Measurements from ENCODE around the gene CHST5. TPM values are rescaled to one million over a fixed set of nuclear protein-coding genes. Genes with fewer than 3 reads are reported as not detected.

CHST5 gene
- total and polyA plus RNA-seq, 8 donors = 0.09 to 1.6 (median 0.65) TPM

DNA sequence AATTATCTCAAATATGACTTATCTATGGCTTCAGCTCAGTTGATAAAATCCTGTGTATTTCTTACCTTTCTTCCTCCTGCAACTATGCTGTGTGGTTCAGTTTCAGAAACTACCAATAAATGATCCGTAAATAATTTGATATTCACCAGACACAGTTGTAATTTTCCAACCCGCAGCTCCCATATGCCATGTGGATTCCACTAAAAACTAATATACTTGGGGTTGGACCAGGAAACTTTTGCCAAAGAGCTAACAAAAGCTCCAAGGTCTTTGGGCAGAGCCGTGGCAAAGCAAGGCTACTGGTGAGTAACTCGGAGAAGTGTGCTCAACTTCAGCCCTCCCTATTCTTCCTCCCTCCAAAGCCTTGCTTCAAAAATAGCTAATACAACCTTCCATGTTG lies 38.4 kb downstream of the CHST5 start:
- ATAC-seq = no peak
- no peaks in the 10 kb centered on the region for H3K36me3 ChIP-seq
- H3K27ac ChIP-seq = no peak overlapping the region
- H3K4me3 ChIP-seq = no peak overlapping the region
- H3K9me3 ChIP-seq = no peaks in the 10 kb centered on the region
- peaks cover 0 to 37% of the 10 kb centered on the region in 2 donors for H3K27me3 ChIP-seq
- peaks cover 2 to 11% of the 10 kb centered on the region in 2 donors for H3K4me1 ChIP-seq
- TF ChIP-seq CTCF (IDR thresholded peaks at IDR 0.05) = no peak
- no peak for DNase-seq
- intact Hi-C loops (cut with DNase I) = no loop called here

- Histone ChIP-seq H3K36me3 (no peaks in the 10 kb centered on the region), H3K4me3 (peak within 1 kb of the TSS; percentile 24 to 27), H3K9me3 (no peaks in the 10 kb centered on the region), H3K4me1 (peaks cover 2 to 11% of the 10 kb centered on the region in 2 donors), H3K27ac (no peak within 1 kb of the TSS), H3K27me3 (peaks cover 0 to 48% of the 10 kb centered on the region in 2 donors)
- intact Hi-C loops (cut with DNase I) = no loop called here
- peak; percentile 76 for ATAC-seq
- TF ChIP-seq CTCF (IDR thresholded peaks at IDR 0.05) = no peak
- DNase-seq = peak in 1 of 4 donors; percentile 79
Observed at GRCh38 chr16:75495076-75495674, 40.7 kb downstream of the CHST5 start, which contains the start of gene CHST6. Gene CHST6 (minus strand): TSS chr16:75495441. CDS start chr16:75479828, 15,613 bp downstream.

DNA sequence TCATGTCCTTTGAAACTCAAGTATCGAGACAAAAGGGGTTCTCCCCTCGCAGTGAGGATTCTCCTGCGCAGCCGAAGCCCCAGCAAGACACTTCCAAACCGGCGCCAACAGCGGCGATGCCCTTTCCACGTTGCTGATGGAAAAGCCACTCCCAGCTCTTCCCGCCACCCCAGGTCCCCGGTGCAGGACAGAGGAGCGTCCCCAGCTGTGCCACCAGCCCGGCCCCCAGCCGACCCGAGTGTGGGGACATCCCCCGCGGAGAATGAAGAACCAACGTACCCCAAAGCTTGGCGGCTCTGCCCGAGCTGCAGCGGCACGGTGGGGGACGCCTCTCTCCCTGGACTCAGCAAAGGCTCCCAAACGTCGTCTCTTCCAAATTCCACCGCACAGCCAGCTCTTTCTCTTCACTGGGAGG lies 41.2 kb downstream of the CHST5 start:
- H3K4me1 ChIP-seq = peaks cover 2 to 11% of the 10 kb centered on the region in 2 donors
- intact Hi-C loops (cut with DNase I) = no loop called here
- no peaks in the 10 kb centered on the region for H3K9me3 ChIP-seq
- H3K27me3 ChIP-seq = peaks cover 0 to 48% of the 10 kb centered on the region in 2 donors
- H3K36me3 ChIP-seq = no peaks in the 10 kb centered on the region
- ATAC-seq = peak; percentile 12
- no peak for TF ChIP-seq CTCF (IDR thresholded peaks at IDR 0.05)
- DNase-seq = peak in 1 of 4 donors; percentile 81
- no peak overlapping the region for H3K27ac ChIP-seq
- H3K4me3 ChIP-seq = peak overlapping the region; percentile 24 to 27

GRCh38 chr16:75494184-75494583 lies 41.7 kb downstream of the CHST5 start:
- H3K36me3 ChIP-seq = no peaks in the 10 kb centered on the region
- ATAC-seq (peak; percentile 42), DNase-seq (peak in 1 of 4 donors; percentile 3)
- H3K4me3 ChIP-seq = peak overlapping the region in 1 of 2 donors; percentile 27
- H3K9me3 ChIP-seq = no peaks in the 10 kb centered on the region
- H3K27me3 ChIP-seq = peaks cover 0 to 48% of the 10 kb centered on the region in 2 donors
- intact Hi-C loops (cut with DNase I) = no loop called here
- TF ChIP-seq CTCF (IDR thresholded peaks at IDR 0.05) = no peak
- no peak overlapping the region for H3K27ac ChIP-seq
- H3K4me1 ChIP-seq = peaks cover 2 to 11% of the 10 kb centered on the region in 2 donors

DNA sequence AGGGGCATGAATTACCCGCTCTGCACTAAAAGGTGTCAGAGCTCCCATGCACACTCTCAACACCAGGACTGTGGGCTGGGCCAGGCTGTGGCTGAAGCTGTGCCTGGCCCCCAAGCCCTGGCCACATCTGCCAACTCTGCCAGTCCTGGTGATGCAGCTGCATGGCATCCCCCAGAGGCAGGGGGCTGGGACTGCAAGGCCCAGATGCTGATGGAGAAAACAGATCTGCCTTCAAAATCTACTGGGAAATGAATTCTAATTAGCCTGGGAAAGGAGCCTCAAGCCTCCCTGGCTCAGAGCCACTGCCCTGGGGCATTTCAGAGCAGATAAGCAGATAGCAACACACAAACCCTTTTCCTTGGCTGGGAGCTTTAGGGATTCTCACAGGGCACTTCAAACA lies 44.0 kb downstream of the CHST5 start:
- H3K27me3 ChIP-seq = peaks cover 0 to 48% of the 10 kb centered on the region in 2 donors
- no peak overlapping the region for H3K4me3 ChIP-seq
- intact Hi-C loops (cut with DNase I) = no loop called here
- H3K36me3 ChIP-seq = no peaks in the 10 kb centered on the region
- H3K27ac ChIP-seq = no peak overlapping the region
- no peaks in the 10 kb centered on the region for H3K9me3 ChIP-seq
- DNase-seq = peak in 1 of 4 donors; percentile 33
- H3K4me1 ChIP-seq = peaks cover 2 to 11% of the 10 kb centered on the region in 2 donors
- ATAC-seq = no peak
- TF ChIP-seq CTCF (IDR thresholded peaks at IDR 0.05) = no peak

All from left lung (tissue), 10 donors.